ENCODE data around the gene WASF3. TPM values are rescaled to one million over a fixed set of nuclear protein-coding genes. Genes with fewer than 3 reads are reported as not detected.

Gene WASF3
- total RNA-seq, 1 donor from 2014 or later, result 25.8 TPM

DNA sequence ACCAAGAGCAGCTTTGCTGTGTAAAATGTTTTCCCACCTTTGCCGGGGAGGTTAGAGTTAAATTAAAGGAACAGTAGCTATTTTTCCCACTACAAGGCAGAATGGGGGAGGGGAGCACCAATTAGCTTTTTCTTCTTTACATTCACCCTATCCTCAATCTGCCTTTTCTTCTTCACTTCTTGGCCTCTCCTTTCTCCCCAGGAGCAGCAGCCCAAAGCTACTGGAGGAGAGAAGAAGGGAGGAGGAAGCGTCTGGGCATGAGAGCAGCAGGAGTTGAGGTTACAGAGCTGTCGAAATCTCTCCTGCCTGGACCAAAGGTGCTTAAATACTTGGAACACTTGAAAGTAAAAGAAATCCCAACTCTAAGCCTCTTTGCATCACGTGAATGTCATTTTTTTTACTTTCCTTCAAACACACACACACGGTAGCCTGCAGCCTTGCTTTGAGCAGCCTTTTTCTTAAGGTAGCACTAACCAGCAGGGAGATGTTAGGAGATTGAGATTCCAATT, 39.0 kb upstream of the WASF3 start:
- Histone ChIP-seq H4K20me1 (ENCODE audit: insufficient read depth, low read length) (no peaks in the 10 kb centered on the region), H3K36me3 (ENCODE audit: insufficient read depth, low read length) (no peaks in the 10 kb centered on the region), H3K27me3 (ENCODE audit: insufficient read depth, low read length) (peaks cover 14% of the 10 kb centered on the region), H3K4me1 (ENCODE audit: insufficient read depth, low read length) (no peaks in the 10 kb centered on the region), H3K9ac (ENCODE audit: low read length) (no peak overlapping the region), H3K27ac (ENCODE audit: low read depth, low read length) (no peak overlapping the region), H2AFZ (ENCODE audit: low read depth, low read length) (no peak overlapping the region), H3K4me3 (ENCODE audit: insufficient read depth, low read depth, low read length) (no peak overlapping the region), H3K79me2 (ENCODE audit: insufficient read depth, low read length) (no peaks in the 10 kb centered on the region), H3K9me3 (ENCODE audit: insufficient read depth, low read depth, low read length) (no peaks in the 10 kb centered on the region), H3K4me2 (ENCODE audit: low read length) (no peak overlapping the region)
- FAIRE-seq (no peak), DNase-seq (ENCODE audit: low read depth) (no peak)
- peaks cover 2% of the 10 kb centered on the region for H3K9me3 Mint-ChIP-seq (ENCODE audit: unreplicated experiment)
- peaks cover 3% of the 10 kb centered on the region for H3K27me3 Mint-ChIP-seq (ENCODE audit: low read depth, unreplicated experiment)
- TF ChIP-seq EZH2 (IDR thresholded peaks at IDR 0.05; ENCODE audit: insufficient read depth, low read length), result no peak
- TF ChIP-seq, protein P1, sequence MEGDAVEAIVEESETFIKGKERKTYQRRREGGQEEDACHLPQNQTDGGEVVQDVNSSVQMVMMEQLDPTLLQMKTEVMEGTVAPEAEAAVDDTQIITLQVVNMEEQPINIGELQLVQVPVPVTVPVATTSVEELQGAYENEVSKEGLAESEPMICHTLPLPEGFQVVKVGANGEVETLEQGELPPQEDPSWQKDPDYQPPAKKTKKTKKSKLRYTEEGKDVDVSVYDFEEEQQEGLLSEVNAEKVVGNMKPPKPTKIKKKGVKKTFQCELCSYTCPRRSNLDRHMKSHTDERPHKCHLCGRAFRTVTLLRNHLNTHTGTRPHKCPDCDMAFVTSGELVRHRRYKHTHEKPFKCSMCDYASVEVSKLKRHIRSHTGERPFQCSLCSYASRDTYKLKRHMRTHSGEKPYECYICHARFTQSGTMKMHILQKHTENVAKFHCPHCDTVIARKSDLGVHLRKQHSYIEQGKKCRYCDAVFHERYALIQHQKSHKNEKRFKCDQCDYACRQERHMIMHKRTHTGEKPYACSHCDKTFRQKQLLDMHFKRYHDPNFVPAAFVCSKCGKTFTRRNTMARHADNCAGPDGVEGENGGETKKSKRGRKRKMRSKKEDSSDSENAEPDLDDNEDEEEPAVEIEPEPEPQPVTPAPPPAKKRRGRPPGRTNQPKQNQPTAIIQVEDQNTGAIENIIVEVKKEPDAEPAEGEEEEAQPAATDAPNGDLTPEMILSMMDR (IDR thresholded peaks at IDR 0.05; ENCODE audit: insufficient read depth, low read depth, low read length), result no peak
- H3K4me3 Mint-ChIP-seq (ENCODE audit: unreplicated experiment), result no peak overlapping the region
- H3K36me3 Mint-ChIP-seq (ENCODE audit: low read depth, unreplicated experiment), result no peaks in the 10 kb centered on the region
- H3K4me1 Mint-ChIP-seq (ENCODE audit: low read depth, unreplicated experiment), result peaks cover 2% of the 10 kb centered on the region
- H3K27ac Mint-ChIP-seq (ENCODE audit: unreplicated experiment), result no peak overlapping the region

DNA sequence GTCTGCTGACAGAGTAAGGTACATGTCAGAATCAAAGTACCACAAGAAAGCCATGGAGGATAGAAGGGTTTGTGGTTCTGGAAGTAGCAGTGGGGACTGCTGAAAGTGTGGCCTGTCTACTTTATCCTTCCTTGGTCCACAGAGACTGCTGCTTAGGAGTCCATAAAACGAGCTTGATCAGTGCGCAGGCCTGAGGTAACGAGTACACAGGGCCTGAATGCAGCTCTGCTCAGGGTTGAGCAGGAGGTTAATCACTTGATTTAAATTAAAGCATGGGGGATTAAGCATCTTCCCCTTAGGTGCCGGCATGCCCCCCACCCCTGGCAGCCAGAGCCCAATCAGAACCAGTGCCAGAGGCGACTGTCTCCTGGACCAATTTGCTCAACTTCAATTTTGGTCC, 34.9 kb upstream of the WASF3 start:
- Mint-ChIP-seq H3K4me3 (ENCODE audit: unreplicated experiment) (no peak overlapping the region), H3K9me3 (ENCODE audit: unreplicated experiment) (no peaks in the 10 kb centered on the region), H3K27ac (ENCODE audit: unreplicated experiment) (no peak overlapping the region), H3K36me3 (ENCODE audit: low read depth, unreplicated experiment) (no peaks in the 10 kb centered on the region), H3K27me3 (ENCODE audit: low read depth, unreplicated experiment) (peaks cover 6% of the 10 kb centered on the region), H3K4me1 (ENCODE audit: low read depth, unreplicated experiment) (no peaks in the 10 kb centered on the region)
- Histone ChIP-seq H3K4me3 (ENCODE audit: insufficient read depth, low read depth, low read length) (no peak overlapping the region), H4K20me1 (ENCODE audit: insufficient read depth, low read length) (no peaks in the 10 kb centered on the region), H2AFZ (ENCODE audit: low read depth, low read length) (no peak overlapping the region), H3K9me3 (ENCODE audit: insufficient read depth, low read depth, low read length) (no peaks in the 10 kb centered on the region), H3K4me1 (ENCODE audit: insufficient read depth, low read length) (no peaks in the 10 kb centered on the region), H3K36me3 (ENCODE audit: insufficient read depth, low read length) (no peaks in the 10 kb centered on the region), H3K27ac (ENCODE audit: low read depth, low read length) (no peak overlapping the region), H3K4me2 (ENCODE audit: low read length) (no peak overlapping the region), H3K79me2 (ENCODE audit: insufficient read depth, low read length) (no peaks in the 10 kb centered on the region), H3K9ac (ENCODE audit: low read length) (no peak overlapping the region), H3K27me3 (ENCODE audit: insufficient read depth, low read length) (peaks cover 16% of the 10 kb centered on the region)
- no peak for FAIRE-seq
- TF ChIP-seq, protein P1 (IDR thresholded peaks at IDR 0.05; ENCODE audit: insufficient read depth, low read depth, low read length), result no peak
- TF ChIP-seq EZH2 (IDR thresholded peaks at IDR 0.05; ENCODE audit: insufficient read depth, low read length), result no peak
- no peak for DNase-seq (ENCODE audit: low read depth)

DNA sequence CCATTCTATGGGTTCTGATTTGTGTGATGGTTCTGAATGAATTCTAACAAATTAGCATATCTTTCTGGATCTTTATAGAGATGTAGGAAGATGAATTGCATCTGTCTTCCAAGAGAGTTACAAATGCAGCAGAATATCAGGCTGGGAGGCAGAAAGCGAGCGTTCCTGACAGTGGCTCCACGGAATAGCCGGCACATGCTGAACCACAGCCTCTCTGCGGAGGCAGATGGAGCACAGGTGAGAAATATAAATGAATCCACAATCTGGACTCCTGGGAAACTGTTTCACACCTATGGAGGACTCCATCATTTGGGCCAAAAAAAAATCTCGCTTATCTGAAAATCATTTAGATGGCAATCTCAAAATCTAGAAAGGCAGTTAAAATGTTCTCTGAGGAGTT, 34.5 kb upstream of the WASF3 start:
- no peak for FAIRE-seq
- H3K4me2 ChIP-seq (ENCODE audit: low read length), result no peak overlapping the region
- no peak for TF ChIP-seq EZH2 (IDR thresholded peaks at IDR 0.05; ENCODE audit: insufficient read depth, low read length)
- TF ChIP-seq, protein P1 (IDR thresholded peaks at IDR 0.05; ENCODE audit: insufficient read depth, low read depth, low read length), result no peak

More for the DNA sequence above, 34.5 kb upstream of the WASF3 start:
- Mint-ChIP-seq H3K27ac (ENCODE audit: unreplicated experiment) (no peak overlapping the region), H3K4me3 (ENCODE audit: unreplicated experiment) (no peak overlapping the region), H3K36me3 (ENCODE audit: low read depth, unreplicated experiment) (no peaks in the 10 kb centered on the region), H3K9me3 (ENCODE audit: unreplicated experiment) (no peaks in the 10 kb centered on the region), H3K27me3 (ENCODE audit: low read depth, unreplicated experiment) (peaks cover 6% of the 10 kb centered on the region), H3K4me1 (ENCODE audit: low read depth, unreplicated experiment) (no peaks in the 10 kb centered on the region)
- peaks cover 14% of the 10 kb centered on the region for H3K27me3 ChIP-seq (ENCODE audit: insufficient read depth, low read length)
- H3K79me2 ChIP-seq (ENCODE audit: insufficient read depth, low read length), result no peaks in the 10 kb centered on the region
- no peaks in the 10 kb centered on the region for H3K9me3 ChIP-seq (ENCODE audit: insufficient read depth, low read depth, low read length)
- no peak for DNase-seq (ENCODE audit: low read depth)
- H2AFZ ChIP-seq (ENCODE audit: low read depth, low read length), result no peak overlapping the region
- H3K4me1 ChIP-seq (ENCODE audit: insufficient read depth, low read length), result no peaks in the 10 kb centered on the region
- no peak overlapping the region for H3K27ac ChIP-seq (ENCODE audit: low read depth, low read length)
- no peaks in the 10 kb centered on the region for H3K36me3 ChIP-seq (ENCODE audit: insufficient read depth, low read length)
- no peak overlapping the region for H3K4me3 ChIP-seq (ENCODE audit: insufficient read depth, low read depth, low read length)
- no peaks in the 10 kb centered on the region for H4K20me1 ChIP-seq (ENCODE audit: insufficient read depth, low read length)
- no peak overlapping the region for H3K9ac ChIP-seq (ENCODE audit: low read length)
